Heart right ventricle (tissue), 16 donors: ENCODE data around the gene DMBT1. TPM values are rescaled to one million over a fixed set of nuclear protein-coding genes. Genes with fewer than 3 reads are reported as not detected.

ENCODE experiments used
- ATAC-seq, 8 donors: fragments of 200-7000 bp; cut with Tn5 transposase; one replicate each; pipeline ENCODE4 v1.9.1; 2020; ENCODE audit warnings: mild to moderate bottlenecking in 8 of 8, moderate library complexity in 8 of 8, moderate number of reproducible peaks in 1 of 8
- DNase-seq, 2 donors: peaks; one replicate each; pipeline ENCODE4 v3.0.0-alpha.2; 2020
- H3K27ac ChIP-seq, 10 donors: fragments of 200-600 bp; sonication (generic) in 2 of 10; one replicate each; pipeline versions ENCODE4 v1.5.0 to v1.8.0; 2020 to 2022; ENCODE audit warnings: mild to moderate bottlenecking in 3 of 10
- H3K27me3 ChIP-seq, 7 donors: fragments of 200-600 bp; one replicate each; pipeline ENCODE4 v1.8.0; 2021 to 2022; ENCODE audit warnings: mild to moderate bottlenecking in 2 of 7
- H3K36me3 ChIP-seq, 9 donors: fragments of 200-600 bp; sonication (generic) in 1 of 9; one replicate each; pipeline versions ENCODE4 v1.5.0 to v1.8.0; 2020 to 2022; ENCODE audit warnings: mild to moderate bottlenecking in 2 of 9
- H3K4me1 ChIP-seq, 9 donors: fragments of 200-600 bp; sonication (generic) in 1 of 9; one replicate each; pipeline versions ENCODE4 v1.5.0 to v1.8.0; 2020 to 2022; ENCODE audit warnings: mild to moderate bottlenecking in 4 of 9
- H3K4me3 ChIP-seq, 10 donors: fragments of 200-600 bp; sonication (generic) in 2 of 10; one replicate each; pipeline versions ENCODE4 v1.5.0 to v1.8.0; 2020 to 2022; ENCODE audit warnings: mild to moderate bottlenecking in 7 of 10, moderate library complexity in 2 of 10
- H3K9me3 ChIP-seq, 11 donors: fragments of 200-600 bp in 10 of 11; sonication (generic) in 2 of 11; one replicate each; pipeline versions ENCODE4 v1.5.0 to v1.8.0; 2013 to 2022; ENCODE audit warnings: mild to moderate bottlenecking in 2 of 11, control low read depth in 1 of 11, moderate library complexity in 1 of 11
- WGBS, 2 donors: extraction: QIAGEN DNeasy Blood & Tissue Kit; methylation state at CpG; one replicate each; pipeline ENCODE4 v1.1.7; 2013; ENCODE audit warnings: inconsistent platforms in 1 of 2; 5-methylcytosine and 5-hydroxymethylcytosine counted together
- intact Hi-C, 10 donors: fragments of 100-400 bp; cut with DNase I; formaldehyde crosslinking; loops; one replicate each; pipeline versions ENCODE4 v1.11.1 to v1.14.2; 2022
- polyA plus RNA-seq, 2 donors: library from polyadenylated mRNA; stranded (reverse); fragments of 200-250 nt; gene quantifications; one replicate each; pipeline ENCODE4 v1.2.3, GENCODE V29; 2013
- total RNA-seq, 10 donors: library from RNA; stranded (reverse); fragmentation: NEBNext Ultra II Directional in 3 of 10; extraction: Animal tissue kit (Norgen Biotek cat#: 25700) in 3 of 10; gene quantifications; one replicate each; pipeline versions ENCODE4 v1.2.1 to v1.2.4, GENCODE V29; 2021 to 2023
- TF ChIP-seq, protein P1 (sequence below), 9 donors: fragments of 200-600 bp; sonication (generic) in 2 of 9; IDR thresholded peaks; one replicate each; pipeline versions ENCODE4 v1.5.0 to v1.8.0; 2021 to 2022; ENCODE audit warnings: antibody characterized with exemption in 9 of 9, mild to moderate bottlenecking in 5 of 9, moderate library complexity in 1 of 9
- donor health status: Arrhythmogenic right ventricular cardiomyopathy.
- donor health status: ischemic (EF 13 %, LVEDD 7.1; RV severe dilation, severe dysfunction).
- donor health status: healthy with polysubstance abuse.
- donor health status: DM: no; HTN: yes; CAD: no.
- donor health status: DM: no; HTN: no; CAD: no.
- donor health status: ischemic (EF 25% LVEDD 6.9; RV normal size, moderate dysfunction).
- donor health status: ischemic (EF 25% LVEDD 5.7; RV mildly dilated, moderate dysfunction).
- donor health status: healthy.
- donor health status: DM: yes; HTN: yes; CAD: no.
- donor health status: Ischemic cardiomyopathy.
- donor health status: ischemic (EF 35%, LVEDD 5.7; RV mildly dilated, moderate dysfunction).
- donor health status: nonischemic (EF 11% LVEDD 7.7; RV severe dilation, severe dysfunction).
- donor health status: DM: yes; HTN: yes; CAD: no.
- donor health status: PGD.
- donor health status: ischemic (EF 29% LVEDD 5.4; RV normal size, mild dysfunction).
- donor health status: nonischemic (EF 23%, LVEDD 6.1; RV moderate dilation, normal function).

DMBT1 gene
- total and polyA plus RNA-seq, 12 donors = 0.01 to 0.18 (median 0.05) TPM; not detected in 9

DNA sequence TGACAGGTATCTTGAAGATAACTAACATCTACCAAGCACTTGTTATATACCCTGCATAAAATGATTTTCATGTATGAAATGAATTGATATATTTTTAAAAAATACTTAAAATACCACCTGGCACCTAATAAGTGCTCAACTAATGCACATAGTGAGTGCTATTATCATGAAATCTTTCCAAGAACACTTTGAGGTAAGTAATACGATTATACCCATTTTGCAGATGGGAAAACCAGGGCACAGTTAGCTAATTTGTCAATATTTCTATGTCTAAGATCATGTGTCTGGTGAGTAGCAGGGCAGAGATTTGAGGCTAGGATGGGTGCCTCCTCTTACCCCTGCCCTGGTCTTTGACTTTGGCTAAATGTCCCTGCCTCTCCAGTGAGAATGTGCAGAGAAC lies 6.1 kb downstream of the DMBT1 start:
- no peaks in the 10 kb centered on the region for H3K9me3 ChIP-seq
- H3K4me3 ChIP-seq = no peak overlapping the region
- H3K27me3 ChIP-seq = peaks cover 0 to 20% (median 9%) of the 10 kb centered on the region in 7 donors
- intact Hi-C loops = loop anchor here (1.0 to 10.0 kb wide), 12 partner anchors 39 to 269 kb away; partner anchors contain the start of gene HTRA1 (in 2 of the 10)
- TF ChIP-seq, protein P1, sequence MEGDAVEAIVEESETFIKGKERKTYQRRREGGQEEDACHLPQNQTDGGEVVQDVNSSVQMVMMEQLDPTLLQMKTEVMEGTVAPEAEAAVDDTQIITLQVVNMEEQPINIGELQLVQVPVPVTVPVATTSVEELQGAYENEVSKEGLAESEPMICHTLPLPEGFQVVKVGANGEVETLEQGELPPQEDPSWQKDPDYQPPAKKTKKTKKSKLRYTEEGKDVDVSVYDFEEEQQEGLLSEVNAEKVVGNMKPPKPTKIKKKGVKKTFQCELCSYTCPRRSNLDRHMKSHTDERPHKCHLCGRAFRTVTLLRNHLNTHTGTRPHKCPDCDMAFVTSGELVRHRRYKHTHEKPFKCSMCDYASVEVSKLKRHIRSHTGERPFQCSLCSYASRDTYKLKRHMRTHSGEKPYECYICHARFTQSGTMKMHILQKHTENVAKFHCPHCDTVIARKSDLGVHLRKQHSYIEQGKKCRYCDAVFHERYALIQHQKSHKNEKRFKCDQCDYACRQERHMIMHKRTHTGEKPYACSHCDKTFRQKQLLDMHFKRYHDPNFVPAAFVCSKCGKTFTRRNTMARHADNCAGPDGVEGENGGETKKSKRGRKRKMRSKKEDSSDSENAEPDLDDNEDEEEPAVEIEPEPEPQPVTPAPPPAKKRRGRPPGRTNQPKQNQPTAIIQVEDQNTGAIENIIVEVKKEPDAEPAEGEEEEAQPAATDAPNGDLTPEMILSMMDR (IDR thresholded peaks at IDR 0.05) = no peak
- H3K27ac ChIP-seq = no peak overlapping the region
- no peak for ATAC-seq
- H3K36me3 ChIP-seq = no peaks in the 10 kb centered on the region
- WGBS, 2 donors = 2 to 95% methylated on average over 1 of the region's 1 CpG
- no peak for DNase-seq
- H3K4me1 ChIP-seq = peaks cover 0 to 6% (median 0%) of the 10 kb centered on the region in 9 donors

DNA sequence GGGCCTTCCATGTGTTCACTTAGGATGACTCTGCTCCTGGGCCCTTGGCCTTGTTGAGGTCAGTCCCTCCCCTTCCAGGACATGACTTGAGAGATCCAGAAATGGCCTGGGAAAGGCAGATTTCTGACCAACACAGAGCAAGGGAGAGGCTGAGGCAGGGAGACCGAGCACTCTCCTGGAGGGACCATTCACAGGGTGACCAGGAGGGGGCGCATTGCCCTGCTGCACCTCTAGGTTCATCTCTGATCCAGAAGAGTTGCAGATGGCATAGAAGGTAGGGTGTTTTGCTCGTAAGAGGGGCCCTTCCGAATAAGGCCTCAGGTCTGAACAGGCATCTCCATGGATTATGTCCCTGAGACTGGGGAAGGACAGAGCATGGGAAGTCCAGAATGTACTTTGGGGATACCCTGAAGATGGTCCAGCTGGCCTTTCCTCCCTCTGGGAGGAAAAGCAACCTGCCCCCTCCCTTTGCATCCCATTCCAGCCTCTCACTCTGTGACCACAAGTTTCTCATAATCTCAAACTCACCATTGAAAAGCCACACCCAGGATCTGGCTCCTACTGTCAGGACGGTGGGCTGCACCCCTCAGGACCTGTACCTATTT lies 6.6 kb downstream of the DMBT1 start:
- intact Hi-C loops = loop anchor here (2.0 to 10.0 kb wide), 11 partner anchors 40 to 270 kb away; partner anchors contain the start of gene HTRA1 (in 2 of the 10)

DNA sequence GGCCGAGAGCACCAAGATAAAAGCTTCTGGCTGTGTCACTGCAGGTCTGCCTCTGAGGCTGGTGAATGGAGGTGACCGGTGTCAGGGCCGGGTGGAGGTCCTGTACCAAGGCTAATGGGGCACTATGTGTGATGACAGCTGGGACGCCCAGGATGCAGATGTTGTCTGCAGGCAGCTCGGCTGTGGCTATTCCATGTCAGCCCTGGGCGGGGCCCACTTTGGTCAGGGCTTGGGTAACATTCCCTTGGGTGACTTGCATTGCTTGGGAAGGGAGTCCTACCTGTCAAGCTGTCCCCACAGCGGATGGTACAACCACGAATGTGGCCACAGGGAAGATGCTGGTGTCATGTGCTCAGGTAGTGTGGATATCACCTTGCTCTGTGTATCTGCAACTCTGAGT lies 8.0 kb downstream of the DMBT1 start:
- Histone ChIP-seq H3K27ac (no peak overlapping the region), H3K4me3 (no peak overlapping the region), H3K4me1 (peaks cover 0 to 6% (median 0%) of the 10 kb centered on the region in 9 donors), H3K36me3 (no peaks in the 10 kb centered on the region), H3K27me3 (peaks cover 0 to 8% (median 0%) of the 10 kb centered on the region in 7 donors), H3K9me3 (no peaks in the 10 kb centered on the region)
- TF ChIP-seq, protein P1 (IDR thresholded peaks at IDR 0.05) = no peak
- DNase-seq (no peak), ATAC-seq (no peak)
- intact Hi-C loops = loop anchor here in 9 of 10 donors (5.0 to 10.0 kb wide), 8 partner anchors 41 to 271 kb away; partner anchors contain the start of gene HTRA1 (in 2 of the 9)
- WGBS, 2 donors = 88 to 92% methylated on average over 8 of the region's 8 CpGs

More for the DNA sequence above, 6.6 kb downstream of the DMBT1 start:
- H3K27me3 ChIP-seq = peaks cover 0 to 20% (median 9%) of the 10 kb centered on the region in 7 donors
- peak in 6 of 8 donors; percentile 36 to 56 (median 50) for ATAC-seq
- TF ChIP-seq, protein P1 (IDR thresholded peaks at IDR 0.05) = peak; percentile 15 to 66 (median 55)
- no peaks in the 10 kb centered on the region for H3K9me3 ChIP-seq
- DNase-seq = peak in 1 of 2 donors; percentile 17
- WGBS, 2 donors = 66 to 73% methylated on average over 5 of the region's 5 CpGs
- no peak overlapping the region for H3K27ac ChIP-seq
- no peaks in the 10 kb centered on the region for H3K36me3 ChIP-seq
- H3K4me3 ChIP-seq = no peak overlapping the region
- peaks cover 0 to 6% (median 0%) of the 10 kb centered on the region in 9 donors for H3K4me1 ChIP-seq

DNA sequence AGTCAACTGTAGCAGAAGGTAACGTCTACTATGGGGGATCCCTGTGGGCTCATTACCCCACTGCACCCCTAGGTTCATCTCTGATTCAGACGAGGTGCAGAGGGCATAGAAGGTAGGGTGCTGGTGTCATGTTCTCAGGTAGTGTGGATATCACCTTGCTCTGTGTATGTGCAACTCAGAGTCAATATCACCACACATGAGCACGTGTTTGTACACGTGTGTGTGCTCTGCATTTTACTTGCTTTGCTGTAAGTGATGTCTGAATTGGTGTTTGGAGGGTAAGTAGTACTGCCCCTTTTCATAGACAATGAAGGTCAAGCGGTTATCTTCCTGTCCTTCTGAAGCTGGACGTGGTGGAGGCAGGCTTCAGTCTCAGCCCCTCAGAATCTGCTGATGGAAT lies 10.4 kb downstream of the DMBT1 start:
- Histone ChIP-seq H3K4me1 (peaks cover 0 to 2% (median 0%) of the 10 kb centered on the region in 9 donors), H3K27ac (no peak overlapping the region), H3K27me3 (no peaks in the 10 kb centered on the region), H3K9me3 (peaks cover 0 to 14% (median 5%) of the 10 kb centered on the region in 11 donors), H3K36me3 (no peaks in the 10 kb centered on the region), H3K4me3 (no peak overlapping the region)
- 66 to 73% methylated on average over 6 of the region's 6 CpGs for WGBS, 2 donors
- TF ChIP-seq, protein P1 (IDR thresholded peaks at IDR 0.05) = no peak
- DNase-seq = no peak
- intact Hi-C loops = loop anchor here in 1 of 10 donors (10.0 kb wide), 1 partner anchor 124 kb away; the partner anchor contains the start of gene C10orf120
- no peak for ATAC-seq
